ENCODE results near the gene SEC14L5.

The SEC14L5 gene

DNA sequence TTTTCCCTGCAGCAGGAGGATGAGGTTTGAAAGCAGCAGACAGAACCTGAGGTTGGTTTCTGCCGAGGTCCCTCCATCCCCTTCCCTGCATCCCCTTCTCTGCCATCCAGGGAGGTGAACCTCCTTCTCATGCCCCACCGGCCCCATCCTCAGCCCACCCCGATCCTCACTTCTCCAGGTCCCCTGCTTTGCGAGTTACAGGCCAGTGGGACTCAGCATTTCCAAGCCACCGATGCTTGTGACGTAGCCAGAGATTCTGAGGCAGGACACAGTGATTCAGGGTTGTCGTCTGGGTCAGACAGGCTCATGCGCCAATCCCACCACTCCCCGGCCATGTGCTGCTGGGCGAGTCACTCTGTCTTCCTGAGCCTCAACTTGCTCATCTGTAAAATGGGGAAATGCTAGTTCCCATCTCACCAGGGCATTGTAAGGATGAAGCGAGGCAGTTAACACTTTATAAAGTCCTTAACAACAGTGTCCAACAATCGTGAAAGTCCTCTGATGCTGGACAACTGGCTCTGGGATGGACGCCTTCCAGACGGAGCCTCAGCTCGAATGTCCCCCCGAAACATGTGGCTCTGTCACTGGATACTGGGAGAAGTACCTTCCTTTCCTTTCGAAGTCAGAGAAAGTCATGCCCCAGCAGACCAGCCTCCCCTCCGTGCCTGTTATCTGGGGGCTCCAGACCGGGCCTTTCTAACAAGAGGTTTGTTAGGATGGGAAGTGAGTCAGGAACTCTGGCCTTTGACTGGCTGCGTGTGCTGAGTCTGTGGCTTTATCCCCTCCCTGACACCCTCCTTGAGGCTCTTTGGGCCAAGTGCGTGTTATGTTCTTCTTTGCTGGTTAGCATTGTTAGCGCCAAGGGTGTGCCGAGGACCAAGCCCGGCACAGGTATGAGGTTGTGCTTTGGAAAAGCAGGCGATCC lies 21.9 kb downstream of the SEC14L5 start:
- Histone ChIP-seq H3K9ac (ENCODE audit: low read length) (no peak overlapping the region), H3K4me3 (ENCODE audit: low read length) (no peak overlapping the region), H3K36me3 (replicated peaks; ENCODE audit: insufficient read depth, low read length) (no peaks in the 10 kb centered on the region), H3K27ac (ENCODE audit: low read length) (no peak overlapping the region), H3K4me2 (ENCODE audit: low read depth, low read length) (no peak overlapping the region), H3F3A (ENCODE audit: insufficient read depth, low read length) (no peaks in the 10 kb centered on the region; the same call in 1 of the 2 replicates), H3K27me3 (replicated peaks; ENCODE audit: insufficient read depth, low read length) (peaks cover 54% of the 10 kb centered on the region), H3K9me2 (replicated peaks; ENCODE audit: insufficient read depth, low read length) (no peaks in the 10 kb centered on the region), H4K20me1 (ENCODE audit: insufficient read depth, low read length) (no peaks in the 10 kb centered on the region), H3K79me2 (ENCODE audit: low read length) (no peaks in the 10 kb centered on the region), H3K4me1 (ENCODE audit: low read length) (no peaks in the 10 kb centered on the region; the same call in 1 of the 2 replicates), H3K9me3 (replicated peaks; ENCODE audit: insufficient read depth, low read length) (no peaks in the 10 kb centered on the region), H2AFZ (ENCODE audit: low read length) (no peak overlapping the region)
- no peak for DNase-seq
- TF ChIP-seq, protein P1, sequence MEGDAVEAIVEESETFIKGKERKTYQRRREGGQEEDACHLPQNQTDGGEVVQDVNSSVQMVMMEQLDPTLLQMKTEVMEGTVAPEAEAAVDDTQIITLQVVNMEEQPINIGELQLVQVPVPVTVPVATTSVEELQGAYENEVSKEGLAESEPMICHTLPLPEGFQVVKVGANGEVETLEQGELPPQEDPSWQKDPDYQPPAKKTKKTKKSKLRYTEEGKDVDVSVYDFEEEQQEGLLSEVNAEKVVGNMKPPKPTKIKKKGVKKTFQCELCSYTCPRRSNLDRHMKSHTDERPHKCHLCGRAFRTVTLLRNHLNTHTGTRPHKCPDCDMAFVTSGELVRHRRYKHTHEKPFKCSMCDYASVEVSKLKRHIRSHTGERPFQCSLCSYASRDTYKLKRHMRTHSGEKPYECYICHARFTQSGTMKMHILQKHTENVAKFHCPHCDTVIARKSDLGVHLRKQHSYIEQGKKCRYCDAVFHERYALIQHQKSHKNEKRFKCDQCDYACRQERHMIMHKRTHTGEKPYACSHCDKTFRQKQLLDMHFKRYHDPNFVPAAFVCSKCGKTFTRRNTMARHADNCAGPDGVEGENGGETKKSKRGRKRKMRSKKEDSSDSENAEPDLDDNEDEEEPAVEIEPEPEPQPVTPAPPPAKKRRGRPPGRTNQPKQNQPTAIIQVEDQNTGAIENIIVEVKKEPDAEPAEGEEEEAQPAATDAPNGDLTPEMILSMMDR (IDR thresholded peaks at IDR 0.05; ENCODE audit: low read length): no peak
- no peak for TF ChIP-seq EZH2 (optimal IDR thresholded peaks at IDR 0.05; ENCODE audit: low read depth, low read length)
- TF ChIP-seq EZH2phosphoT487 (IDR thresholded peaks at IDR 0.05; ENCODE audit: low read length): no peak

DNA sequence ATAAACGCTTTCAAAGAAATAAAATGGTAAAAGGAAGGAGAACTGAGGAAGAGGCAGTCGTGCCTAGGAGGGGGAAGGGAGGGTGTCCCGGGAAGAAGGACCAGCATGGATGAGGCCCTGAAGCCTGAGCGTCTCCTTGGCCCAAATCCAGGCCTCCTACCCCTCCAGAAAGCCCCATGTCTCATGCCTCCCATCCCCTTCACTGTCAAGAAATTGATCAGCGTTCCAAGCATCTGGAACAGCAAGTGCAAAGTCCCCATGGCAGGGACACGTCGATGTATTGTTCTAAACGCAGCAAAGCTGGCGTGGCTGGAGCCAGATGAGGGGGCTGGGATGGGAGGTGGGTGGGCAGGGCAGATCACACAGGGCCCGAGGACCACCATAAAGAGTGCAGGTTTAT lies 22.6 kb downstream of the SEC14L5 start:
- no peak overlapping the region for H2AFZ ChIP-seq (ENCODE audit: low read length)

DNA sequence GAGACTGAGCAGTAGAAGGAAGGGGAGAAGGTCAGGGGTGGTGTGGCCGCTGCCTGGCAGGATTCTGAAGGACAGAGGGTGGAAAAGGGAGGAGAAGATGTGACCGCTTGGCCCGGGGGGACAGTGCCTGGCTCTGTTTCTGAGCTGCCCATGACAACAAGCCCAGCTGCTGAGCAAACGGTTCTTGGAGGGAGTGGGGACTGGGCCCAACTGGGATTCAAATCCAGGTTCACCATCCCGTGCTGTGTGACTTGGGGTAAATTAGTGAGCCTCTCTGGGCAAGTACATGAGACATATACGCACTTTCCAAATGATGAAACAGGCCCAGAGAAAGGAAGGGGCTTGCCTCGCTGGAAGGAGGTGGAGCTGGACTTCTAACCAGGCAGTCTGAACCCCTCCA lies 23.3 kb downstream of the SEC14L5 start:
- Histone ChIP-seq H3K9ac (ENCODE audit: low read length) (no peak overlapping the region), H3K27me3 (replicated peaks; ENCODE audit: insufficient read depth, low read length) (peaks cover 59% of the 10 kb centered on the region), H3K4me2 (ENCODE audit: low read depth, low read length) (no peak overlapping the region)

More for the DNA sequence above, 22.6 kb downstream of the SEC14L5 start:
- Histone ChIP-seq H3K4me1 (ENCODE audit: low read length) (no peaks in the 10 kb centered on the region; the same call in 1 of the 2 replicates), H3K79me2 (ENCODE audit: low read length) (no peaks in the 10 kb centered on the region), H4K20me1 (ENCODE audit: insufficient read depth, low read length) (no peaks in the 10 kb centered on the region), H3K27ac (ENCODE audit: low read length) (no peak overlapping the region), H3K4me2 (ENCODE audit: low read depth, low read length) (no peak overlapping the region), H3K9me3 (replicated peaks; ENCODE audit: insufficient read depth, low read length) (no peaks in the 10 kb centered on the region), H3K36me3 (replicated peaks; ENCODE audit: insufficient read depth, low read length) (no peaks in the 10 kb centered on the region), H3K4me3 (ENCODE audit: low read length) (no peak overlapping the region), H3F3A (ENCODE audit: insufficient read depth, low read length) (no peaks in the 10 kb centered on the region; the same call in 1 of the 2 replicates), H3K9ac (ENCODE audit: low read length) (no peak overlapping the region), H3K27me3 (replicated peaks; ENCODE audit: insufficient read depth, low read length) (peaks cover 54% of the 10 kb centered on the region), H3K9me2 (replicated peaks; ENCODE audit: insufficient read depth, low read length) (no peaks in the 10 kb centered on the region)
- TF ChIP-seq, protein P1 (IDR thresholded peaks at IDR 0.05; ENCODE audit: low read length): no peak
- TF ChIP-seq EZH2 (optimal IDR thresholded peaks at IDR 0.05; ENCODE audit: low read depth, low read length) (no peak), EZH2phosphoT487 (IDR thresholded peaks at IDR 0.05; ENCODE audit: low read length) (no peak)
- DNase-seq: no peak

More for the DNA sequence above, 23.3 kb downstream of the SEC14L5 start:
- Histone ChIP-seq H3K9me2 (replicated peaks; ENCODE audit: insufficient read depth, low read length) (no peaks in the 10 kb centered on the region), H4K20me1 (ENCODE audit: insufficient read depth, low read length) (no peaks in the 10 kb centered on the region), H2AFZ (ENCODE audit: low read length) (no peak overlapping the region), H3K36me3 (replicated peaks; ENCODE audit: insufficient read depth, low read length) (no peaks in the 10 kb centered on the region), H3K4me1 (ENCODE audit: low read length) (no peaks in the 10 kb centered on the region; the same call in 1 of the 2 replicates), H3F3A (ENCODE audit: insufficient read depth, low read length) (no peaks in the 10 kb centered on the region), H3K27ac (ENCODE audit: low read length) (no peak overlapping the region), H3K9me3 (replicated peaks; ENCODE audit: insufficient read depth, low read length) (no peaks in the 10 kb centered on the region), H3K4me3 (ENCODE audit: low read length) (no peak overlapping the region), H3K79me2 (ENCODE audit: low read length) (no peaks in the 10 kb centered on the region)
- TF ChIP-seq, protein P1 (IDR thresholded peaks at IDR 0.05; ENCODE audit: low read length): no peak
- TF ChIP-seq EZH2 (optimal IDR thresholded peaks at IDR 0.05; ENCODE audit: low read depth, low read length) (no peak), EZH2phosphoT487 (IDR thresholded peaks at IDR 0.05; ENCODE audit: low read length) (no peak)
- no peak for DNase-seq

Measured in MM.1S (cell line).